ENCODE results near the gene TMEM213.
"Not testable (repeated sequence)": the region's sequence is repeated elsewhere in the genome, so short reads cannot be mapped to it uniquely, and the experiment has no call there.

TMEM213 gene, protein sequence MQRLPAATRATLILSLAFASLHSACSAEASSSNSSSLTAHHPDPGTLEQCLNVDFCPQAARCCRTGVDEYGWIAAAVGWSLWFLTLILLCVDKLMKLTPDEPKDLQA

DNA sequence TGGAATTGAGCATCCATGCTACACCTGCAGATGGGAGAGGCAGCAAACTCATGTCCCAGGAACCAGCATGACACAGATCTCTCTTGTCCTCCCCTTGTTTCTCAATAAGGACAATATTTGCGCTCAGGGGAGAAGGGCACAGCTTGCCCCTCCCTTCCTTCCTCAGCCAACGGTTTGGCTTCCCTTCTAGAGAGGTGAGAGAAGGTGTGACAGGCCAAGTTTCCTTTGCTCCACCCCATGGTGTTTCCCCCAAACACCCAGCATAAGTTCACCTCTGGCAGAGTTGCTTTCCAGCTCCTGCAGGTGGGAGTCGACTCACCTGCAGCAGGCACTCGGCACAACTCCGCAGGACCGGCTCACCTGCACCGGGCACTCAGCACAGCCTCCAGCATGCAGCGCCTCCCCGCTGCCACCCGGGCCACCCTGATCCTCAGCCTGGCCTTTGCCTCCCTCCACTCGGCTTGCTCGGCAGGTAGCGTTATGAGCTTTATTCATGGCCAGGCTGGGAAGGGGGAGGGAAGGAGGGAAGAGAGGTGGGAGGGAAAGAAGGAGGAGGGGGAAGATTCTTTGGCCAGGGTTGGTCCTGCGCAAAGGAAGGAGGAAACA, at the start of gene TMEM213, which contains the start of gene ATP6V0A4:
TSS of gene TMEM213 (plus strand) at position 280 of the 606 bp plus-strand sequence. CDS start at position 391, 111 bp downstream.
TSS of gene ATP6V0A4 (minus strand) at position 482 of the 606 bp plus-strand sequence. CDS start 26,949 bp downstream, outside the sequence.
- no peak for DNase-seq

GRCh38 chr7:138748666-138749065, 49.1 kb upstream of the TMEM213 start:
- no peak for DNase-seq

GRCh38 chr7:138749960-138750359, 47.8 kb upstream of the TMEM213 start:
- no peak for DNase-seq

- no peak for DNase-seq
Measured at GRCh38 chr7:138750473-138750872, 47.3 kb upstream of the TMEM213 start.

DNA sequence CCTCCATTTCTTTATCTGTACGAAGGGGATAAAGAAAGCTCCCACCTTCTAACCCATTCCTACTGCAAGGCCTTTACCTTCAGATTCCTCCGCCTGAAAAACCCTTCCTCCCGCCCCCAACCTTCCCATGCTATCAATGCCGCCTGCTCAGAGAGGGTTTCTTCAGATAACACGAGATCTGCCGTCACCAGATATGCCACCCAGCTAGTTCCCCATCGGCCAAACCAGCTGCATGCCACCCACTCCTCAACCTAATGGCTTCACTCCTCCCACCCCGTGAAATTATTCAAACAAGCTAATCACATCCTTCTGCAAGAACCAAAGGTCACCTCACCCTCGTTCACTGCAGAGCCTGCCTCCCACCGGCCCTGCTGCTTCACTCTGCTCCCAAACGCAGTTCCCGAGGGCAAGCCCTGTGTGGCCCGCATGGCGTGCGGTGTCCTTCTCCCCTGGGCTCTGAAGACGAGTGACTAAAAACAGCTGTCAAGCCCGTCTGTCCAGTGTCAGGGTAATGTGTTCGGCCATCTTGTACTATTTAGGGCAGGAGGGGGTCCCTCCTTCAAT, 46.8 kb upstream of the TMEM213 start:
- no peak for DNase-seq

DNA sequence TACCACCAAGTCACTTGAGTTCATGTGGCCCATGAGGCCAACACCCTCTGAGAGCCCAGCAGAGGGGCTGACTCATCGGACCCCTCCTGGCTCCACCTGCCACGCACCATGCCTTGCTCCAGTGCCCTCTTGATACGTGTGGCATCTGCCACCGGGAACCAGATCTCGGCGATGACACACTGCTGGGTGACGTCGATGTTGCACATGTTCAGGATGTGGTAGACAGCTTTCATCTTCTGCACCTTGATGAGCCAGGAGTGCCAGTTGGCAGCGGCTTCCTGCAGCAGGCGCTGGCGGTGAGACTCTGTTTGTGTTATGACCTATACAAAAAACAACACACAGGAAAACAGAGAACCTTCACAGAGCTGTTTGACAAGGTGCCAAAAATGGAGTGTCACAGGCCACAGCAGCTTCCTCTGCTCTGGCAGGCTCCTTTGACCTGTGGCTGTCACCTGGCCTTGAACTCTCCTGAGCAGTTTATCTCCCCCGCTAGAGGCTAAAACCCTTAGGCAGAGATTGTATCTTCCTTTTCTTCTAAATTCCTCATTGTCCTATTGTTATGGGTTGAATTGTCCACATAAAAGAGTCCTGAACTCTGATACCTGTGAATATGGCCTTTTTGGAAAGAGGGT, 45.2 kb upstream of the TMEM213 start:
- DNase-seq, result peak; percentile 89

DNA sequence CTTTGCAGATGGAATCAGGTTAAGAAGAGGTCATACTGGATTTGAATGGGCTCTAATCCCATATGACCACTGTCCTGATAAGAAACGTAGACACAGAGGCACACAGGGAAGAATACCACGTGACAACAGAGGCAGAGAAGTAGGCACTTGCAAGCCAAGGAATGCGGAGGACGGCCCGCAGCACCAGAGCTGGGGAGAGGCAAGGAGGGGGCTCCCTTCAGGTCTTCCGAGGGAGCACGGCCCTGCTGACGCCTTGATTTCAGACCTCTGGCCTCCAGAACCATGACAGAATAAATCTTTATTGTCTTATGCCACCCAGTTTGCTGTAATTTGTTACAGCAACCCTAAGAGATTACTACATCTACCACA, 44.7 kb upstream of the TMEM213 start:
- no peak for DNase-seq

DNA sequence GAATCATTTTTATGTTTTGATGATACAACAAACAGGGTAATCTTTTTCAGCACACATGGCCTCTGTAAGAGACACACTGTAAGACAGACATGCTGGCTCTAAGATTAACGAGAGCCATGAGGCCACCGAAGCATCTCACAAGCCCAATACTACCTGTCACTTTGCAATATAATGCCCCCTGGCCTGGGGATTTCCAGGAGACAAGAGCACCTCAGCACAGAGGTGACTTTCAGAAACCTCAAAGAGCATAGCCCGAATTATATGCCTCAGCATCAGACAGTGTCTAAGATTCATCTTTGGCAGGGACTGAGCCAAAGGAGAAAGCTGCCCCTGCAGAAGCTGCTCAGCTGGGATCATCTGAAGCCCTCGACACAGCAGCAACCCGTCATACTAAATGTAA, 44.2 kb upstream of the TMEM213 start:
- peak; percentile 32 for DNase-seq

- no peak for DNase-seq
Measured at GRCh38 chr7:138755331-138755747, 42.5 kb upstream of the TMEM213 start.

- no peak for DNase-seq
Measured at GRCh38 chr7:138755842-138756590, 41.8 kb upstream of the TMEM213 start.

DNA sequence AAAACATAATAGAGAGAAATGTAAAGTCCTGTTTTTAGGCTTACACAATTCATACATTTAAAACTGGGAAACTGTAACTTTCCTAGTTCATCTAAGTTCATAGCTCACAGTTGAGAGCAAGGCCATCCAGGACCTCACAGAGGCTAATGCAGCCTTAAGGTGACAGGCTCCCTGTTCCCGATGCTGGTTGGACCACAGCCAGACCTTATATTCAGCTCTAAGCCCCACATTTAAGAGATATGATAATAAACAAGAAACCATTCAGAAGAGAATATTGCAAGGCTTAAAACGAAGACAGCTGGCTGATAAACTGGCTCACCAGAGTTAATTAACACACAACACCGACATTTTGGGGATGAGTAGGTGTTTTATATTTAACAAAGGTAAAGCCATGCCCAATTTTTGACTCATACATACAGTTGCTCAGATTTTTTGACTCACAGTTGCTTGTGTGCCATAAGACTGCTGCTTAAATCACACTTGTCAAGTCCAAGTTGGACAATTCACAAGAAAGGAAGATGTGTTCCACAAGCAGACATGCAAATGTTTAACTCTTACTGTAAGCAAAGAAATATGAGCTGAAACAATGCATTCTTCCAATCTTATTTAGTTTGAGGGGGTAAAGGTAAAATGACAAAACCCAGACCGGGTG, 41.1 kb upstream of the TMEM213 start:
- DNase-seq, result no peak

GRCh38 chr7:138768241-138768640, 29.6 kb upstream of the TMEM213 start:
- DNase-seq, result no peak

DNA sequence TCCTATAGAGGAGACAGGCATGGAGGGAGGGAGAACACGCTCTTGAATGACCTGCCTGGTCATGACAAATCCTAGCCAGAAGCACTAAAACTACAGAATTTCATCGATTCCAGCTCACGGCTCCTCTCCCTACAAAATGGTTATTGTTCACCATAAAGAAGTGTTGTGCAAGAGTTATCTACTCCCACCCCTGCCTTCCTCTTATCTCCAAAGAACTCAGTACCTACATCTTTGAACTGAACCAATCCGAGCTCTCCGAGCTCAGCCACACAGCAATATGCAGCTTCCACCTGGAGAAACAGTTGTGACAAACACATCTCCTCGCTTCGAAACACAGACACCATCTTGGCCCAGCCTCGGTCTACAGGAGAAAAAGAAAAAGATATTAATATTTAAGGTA, 26.9 kb upstream of the TMEM213 start:
- no peak for DNase-seq

DNA sequence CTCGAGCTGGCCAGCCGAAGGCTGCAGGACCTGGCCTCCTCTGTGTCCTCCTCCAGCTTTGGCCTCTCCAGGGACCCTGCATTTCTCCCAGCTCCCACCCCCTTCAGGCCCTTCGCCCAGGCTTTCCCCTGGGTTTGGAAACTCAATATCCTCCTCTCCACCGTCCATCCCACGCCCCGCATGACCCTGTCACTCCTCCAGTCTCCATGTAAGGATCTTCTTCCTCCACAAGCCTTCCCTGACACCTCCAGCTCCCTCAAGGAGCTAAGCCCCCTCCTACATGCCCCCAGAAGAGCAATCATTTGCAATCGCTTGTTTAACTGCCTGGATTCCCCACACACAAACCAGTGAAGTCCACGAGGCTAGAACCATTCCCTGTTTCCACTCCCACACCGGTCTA, 24.6 kb upstream of the TMEM213 start:
- DNase-seq, result no peak

DNA sequence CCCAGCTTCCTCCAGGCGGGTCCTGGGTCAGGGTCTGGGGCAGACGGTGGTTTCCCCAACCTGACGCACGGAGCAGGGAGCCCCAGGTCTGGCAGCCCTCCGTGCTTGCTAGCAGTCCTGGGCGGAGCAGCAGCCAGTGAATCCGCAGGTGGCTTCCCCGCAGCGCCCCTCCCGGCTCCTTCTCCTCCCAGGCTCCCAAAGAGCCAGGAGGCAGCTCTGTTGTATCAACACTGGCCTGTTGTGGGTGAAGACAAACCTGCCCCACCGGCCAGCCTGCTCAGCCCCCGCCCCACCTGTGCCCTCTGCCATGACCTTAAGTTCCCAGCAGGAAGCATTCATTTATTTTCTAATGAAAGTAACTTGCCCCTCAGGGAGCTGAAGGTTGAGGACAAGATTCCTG, 24.0 kb upstream of the TMEM213 start:
- DNase-seq, result no peak

DNA sequence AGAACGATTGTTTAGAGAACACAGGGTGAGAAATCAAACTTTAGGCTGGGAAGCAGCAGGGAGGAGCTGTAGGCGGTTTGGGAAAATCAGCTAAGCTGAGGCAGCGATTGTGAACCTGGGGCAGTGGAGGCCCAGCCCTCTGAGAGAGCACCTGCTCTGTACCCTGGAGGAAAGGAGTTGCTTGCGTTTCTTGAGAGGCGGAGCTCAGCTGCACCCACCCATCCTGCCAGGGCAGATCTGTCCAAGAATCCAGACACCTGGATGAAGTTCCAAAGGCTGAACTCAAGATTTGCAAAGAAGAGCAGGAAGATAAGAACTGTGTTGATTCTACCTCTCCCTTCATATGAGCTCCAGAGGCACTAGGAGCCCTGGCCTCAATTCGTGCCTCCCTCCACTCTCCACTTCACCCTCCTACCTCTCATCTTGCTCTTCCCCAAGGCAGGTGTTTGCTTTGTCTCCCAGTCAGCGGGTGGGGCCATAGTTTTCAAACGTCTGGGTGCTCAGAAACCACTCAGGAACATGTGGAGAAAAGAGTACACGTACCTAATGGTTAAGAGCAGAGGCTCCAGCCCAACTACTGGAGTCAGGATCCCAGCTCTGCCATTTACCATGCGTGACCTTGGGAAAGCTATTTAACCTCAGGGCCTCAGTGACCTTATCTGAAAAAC, 21.5 kb upstream of the TMEM213 start:
- DNase-seq, result no peak

GRCh38 chr7:138781004-138781403, 16.8 kb upstream of the TMEM213 start:
- DNase-seq, result no peak

GRCh38 chr7:138784692-138785091, 13.1 kb upstream of the TMEM213 start:
- no peak for DNase-seq

DNA sequence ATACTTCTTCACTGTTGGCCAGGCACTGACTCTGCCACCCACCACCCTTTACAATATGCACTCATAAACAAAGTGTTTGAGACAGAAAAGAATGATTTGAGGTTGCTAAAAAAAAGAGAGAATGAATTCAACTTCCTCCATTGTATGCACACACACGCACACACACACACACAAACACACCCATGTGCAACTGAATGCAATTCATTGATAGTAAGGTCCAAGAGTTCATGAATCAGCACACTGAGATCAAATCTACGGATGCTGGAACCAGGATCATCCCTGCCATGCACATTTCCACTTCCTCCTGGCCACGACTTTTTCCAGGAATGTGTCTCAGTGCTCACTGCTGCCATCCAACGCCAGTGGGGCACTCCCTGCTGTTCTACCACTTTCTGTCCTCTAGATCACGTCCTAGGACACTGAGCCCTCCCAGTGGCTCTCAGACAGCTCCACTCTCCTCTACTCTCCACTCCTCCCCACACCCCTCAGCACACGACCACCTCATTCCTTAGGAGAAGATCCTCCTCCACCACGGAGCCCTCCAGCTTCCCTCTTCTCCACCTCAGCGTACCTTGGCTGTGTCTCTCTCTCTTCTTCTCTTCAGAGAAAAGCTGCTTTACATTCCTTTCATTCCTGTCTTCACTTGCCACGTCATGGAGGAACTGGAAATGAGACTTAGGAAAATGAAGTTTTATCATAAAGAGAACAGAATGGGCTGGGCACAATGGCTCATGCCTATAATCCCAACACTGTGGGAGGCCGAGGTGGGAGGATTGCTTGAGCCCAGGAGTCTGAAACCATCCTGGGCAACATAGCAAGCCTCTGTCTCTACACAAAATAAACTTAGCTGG, 12.0 kb upstream of the TMEM213 start:
- no peak for DNase-seq

DNA sequence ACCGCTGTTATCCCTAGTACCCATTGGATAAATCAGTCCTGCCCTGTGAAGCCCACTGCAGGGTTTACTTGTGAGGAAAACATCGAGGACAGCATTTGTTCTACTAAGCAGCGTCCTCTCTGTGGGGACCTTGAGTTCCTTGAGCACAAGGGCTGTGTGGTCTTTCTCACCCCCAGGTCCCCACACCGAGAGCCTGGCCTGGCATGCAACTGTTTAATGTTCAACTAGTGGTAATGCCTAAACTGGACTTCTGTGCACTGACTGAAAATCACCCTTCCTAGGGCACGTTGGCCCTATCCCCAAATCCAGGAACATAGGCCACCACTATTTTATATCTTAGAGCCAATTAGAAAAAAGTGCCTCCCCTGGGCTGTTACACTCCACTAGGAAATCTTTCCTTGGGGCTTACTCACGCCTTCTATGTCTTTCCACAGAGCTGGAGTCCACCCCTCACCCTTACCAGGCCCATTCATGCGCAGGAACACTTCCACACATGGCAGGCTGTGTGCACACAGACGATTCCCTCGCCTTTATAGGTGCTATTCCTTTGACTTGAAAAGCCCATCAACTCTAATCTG, 1.7 kb upstream of the TMEM213 start:
- DNase-seq, result no peak

DNA sequence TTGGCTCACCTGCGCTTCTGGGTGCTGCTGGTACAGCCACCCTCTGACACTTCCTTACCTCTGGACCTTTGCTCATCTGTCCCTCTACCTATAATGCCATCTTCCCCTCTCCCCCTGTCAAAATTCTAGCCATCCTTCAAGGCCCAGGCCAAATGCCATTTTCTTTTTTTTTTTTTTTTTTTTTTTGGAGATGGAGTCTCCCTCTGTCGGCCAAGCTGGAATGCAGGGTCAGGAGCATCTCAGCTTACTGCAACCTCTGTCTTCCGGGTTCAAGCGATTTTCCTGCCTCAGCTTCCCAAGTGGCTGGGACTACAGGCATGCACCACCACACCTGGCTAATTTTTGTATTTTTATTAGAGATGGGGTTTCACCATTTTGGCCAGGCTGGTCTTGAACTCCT, 748 bp upstream of the TMEM213 start:
- not testable (repeated sequence) for DNase-seq
